DMS114 treated with DMSO at 0.1 percent for 48 hours (cell line): ENCODE measurements around the gene SMIM31.
A peak's percentile ranks its signal among the peaks of the same experiment; 100 is the strongest.

Source experiments
- DNase-seq: peaks from one replicate; lab custom pipeline; 2025; ENCODE audit not compliant: unreplicated experiment; lab: John Stamatoyannopoulos, UW

The SMIM31 gene

GRCh38 chr4:164753873-164754488, at the start of gene SMIM31:
Gene SMIM31 (plus strand): TSS chr4:164754131. CDS start chr4:164770444, 16,313 bp downstream.
- no peak for DNase-seq

GRCh38 chr4:164706675-164707074, 47.3 kb upstream of the SMIM31 start:
- DNase-seq: no peak

- DNase-seq: no peak
Observed at GRCh38 chr4:164716901-164717300, 37.0 kb upstream of the SMIM31 start.

- DNase-seq: no peak
Observed at GRCh38 chr4:164718827-164719226, 35.1 kb upstream of the SMIM31 start.

GRCh38 chr4:164725066-164725465, 28.9 kb upstream of the SMIM31 start:
- DNase-seq: no peak

- DNase-seq: no peak
Observed at GRCh38 chr4:164730705-164731393, 23.1 kb upstream of the SMIM31 start.

GRCh38 chr4:164731827-164732474, 22.0 kb upstream of the SMIM31 start:
- DNase-seq: peak; percentile 33

GRCh38 chr4:164734484-164734883, 19.4 kb upstream of the SMIM31 start:
- no peak for DNase-seq

- DNase-seq: peak; percentile 36
Observed at GRCh38 chr4:164748375-164748774, 5.6 kb upstream of the SMIM31 start.

GRCh38 chr4:164755432-164755831, 1.5 kb downstream of the SMIM31 start:
- DNase-seq: no peak

GRCh38 chr4:164756686-164757085, 2.8 kb downstream of the SMIM31 start:
- DNase-seq: no peak

- no peak for DNase-seq
Observed at GRCh38 chr4:164761241-164761640, 7.3 kb downstream of the SMIM31 start.

- no peak for DNase-seq
Observed at GRCh38 chr4:164761746-164762275, 7.9 kb downstream of the SMIM31 start.

- no peak for DNase-seq
Observed at GRCh38 chr4:164765096-164765495, 11.2 kb downstream of the SMIM31 start.

GRCh38 chr4:164765833-164766232, 11.9 kb downstream of the SMIM31 start:
- DNase-seq: no peak

- DNase-seq: peak; percentile 33
Observed at GRCh38 chr4:164768516-164768915, 14.6 kb downstream of the SMIM31 start.

- DNase-seq: no peak
Observed at GRCh38 chr4:164770010-164770724, 16.2 kb downstream of the SMIM31 start.

- DNase-seq: no peak
Observed at GRCh38 chr4:164771088-164771487, 17.2 kb downstream of the SMIM31 start.

- DNase-seq: no peak
Observed at GRCh38 chr4:164772076-164772475, 18.1 kb downstream of the SMIM31 start.

- no peak for DNase-seq
Observed at GRCh38 chr4:164779080-164779479, 25.1 kb downstream of the SMIM31 start.

- peak; percentile 36 for DNase-seq
Observed at GRCh38 chr4:164779811-164780216, 25.9 kb downstream of the SMIM31 start.
